GM23248 (cell line): ENCODE results near the gene EEF1B2.

Source experiments
- EZH2 ChIP-seq: fragments of 200-600 bp; sonication (generic); IDR thresholded peaks from 2 replicates; pipeline ENCODE4 v1.6.1; 2018; ENCODE audit warnings: antibody characterized with exemption, mild to moderate bottlenecking; ENCODE audit not compliant: insufficient read depth, poor library complexity, severe bottlenecking
- EZH2phosphoT487 ChIP-seq: fragments of 200-600 bp; sonication (generic); IDR thresholded peaks from 2 replicates; pipeline ENCODE4 v1.6.1; 2018; ENCODE audit warnings: antibody characterized with exemption, moderate library complexity, mild to moderate bottlenecking, low read depth; ENCODE audit not compliant: insufficient read depth

DNA sequence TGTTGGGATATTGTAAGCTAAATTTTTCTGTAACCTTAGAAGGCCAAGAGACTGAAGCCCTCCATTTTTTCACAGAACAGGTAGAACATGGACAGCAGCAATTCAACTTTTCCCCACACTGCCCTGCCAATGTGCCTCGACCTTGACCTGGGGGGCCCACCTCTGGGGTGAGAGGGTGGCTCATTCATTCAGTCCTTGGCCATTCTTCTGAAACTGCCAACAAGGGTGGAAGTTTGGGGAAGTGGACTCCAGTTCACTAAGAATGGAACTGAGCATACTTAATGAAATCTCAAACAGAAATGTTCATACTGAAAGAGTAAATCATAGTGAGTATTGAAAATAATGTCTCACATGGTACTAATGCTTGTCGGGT, 1.1 kb downstream of the EEF1B2 start:
- TF ChIP-seq EZH2, result no peak
- no peak for TF ChIP-seq EZH2phosphoT487
